HT1080 (cell line): Measurements from ENCODE around the gene PTPRD. TPM values are rescaled to one million over a fixed set of nuclear protein-coding genes. Genes with fewer than 3 reads are reported as not detected.
"Not testable (repeated sequence)": the region's sequence is repeated elsewhere in the genome, so short reads cannot be mapped to it uniquely, and the experiment has no call there.

Source experiments
- DNase-seq: peaks from one replicate; pipeline ENCODE4 v3.0.0-alpha.2; 2015; ENCODE audit warnings: low read depth
- total RNA-seq: library from RNA; depleted of rRNA; stranded (reverse); fragments of >200 nt; shearing (Covaris generic); gene quantifications from 2 replicates; pipeline ENCODE4 v1.2.3, GENCODE V29; 2014

PTPRD gene
- total RNA-seq, 1 experiment from 2014 or later = 9.6 TPM

- no peak for DNase-seq
These were observed 1410.5 kb downstream of the PTPRD start for GRCh38 chr9:9202276-9202675.

DNA sequence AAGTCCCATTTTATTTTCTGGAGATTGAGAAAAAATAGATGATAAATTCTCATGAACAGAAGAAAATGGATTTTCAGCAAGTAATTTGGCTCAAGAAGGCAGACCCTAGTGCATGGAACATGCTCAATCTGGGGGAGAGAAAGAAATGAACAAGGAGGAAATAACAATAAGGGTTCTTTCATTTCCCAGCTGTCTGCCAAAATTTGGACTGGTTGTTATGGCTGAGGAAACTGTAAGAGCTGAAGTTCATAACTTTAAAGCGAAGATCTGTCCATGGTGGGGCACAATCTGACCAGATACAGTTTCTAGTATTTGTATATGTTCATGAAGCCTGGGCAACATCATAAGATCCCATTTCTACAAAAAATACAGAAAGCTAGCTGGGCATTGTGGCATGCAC is 1426.7 kb downstream of the PTPRD start:
- no peak for DNase-seq

- no peak for DNase-seq
These were observed 1430.4 kb downstream of the PTPRD start for GRCh38 chr9:9182431-9182830.

GRCh38 chr9:9177081-9177480 is 1435.7 kb downstream of the PTPRD start:
- DNase-seq = no peak

DNA sequence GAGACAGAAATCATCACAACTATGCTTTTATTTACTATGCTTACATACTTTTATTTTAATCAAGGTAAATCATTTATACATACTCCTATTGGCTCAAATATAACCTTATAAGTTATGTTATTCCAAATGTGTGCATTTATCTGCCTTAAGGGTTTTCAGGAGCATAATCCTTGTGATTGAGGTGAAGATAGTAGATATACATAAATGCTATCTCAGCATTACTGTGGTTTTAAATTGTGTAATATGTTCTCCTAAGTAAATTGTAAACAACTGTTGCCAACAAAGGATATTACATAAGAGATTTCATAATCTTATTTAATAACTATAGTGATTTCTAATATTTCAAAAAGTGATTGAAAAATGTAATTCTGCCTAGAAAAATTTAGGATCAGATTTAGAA is 1438.4 kb downstream of the PTPRD start:
- no peak for DNase-seq

GRCh38 chr9:9173264-9173663 is 1439.5 kb downstream of the PTPRD start:
- DNase-seq = no peak

GRCh38 chr9:9170439-9171134 is 1442.2 kb downstream of the PTPRD start:
- no peak for DNase-seq

- DNase-seq = no peak
These were observed 1470.8 kb downstream of the PTPRD start for GRCh38 chr9:9142001-9142400.

- DNase-seq = no peak
These were observed 1479.3 kb downstream of the PTPRD start for GRCh38 chr9:9133526-9133925.

- DNase-seq = no peak
These were observed 1488.2 kb downstream of the PTPRD start for GRCh38 chr9:9124616-9125015.

GRCh38 chr9:9122230-9122875 is 1490.4 kb downstream of the PTPRD start:
- no peak for DNase-seq

DNA sequence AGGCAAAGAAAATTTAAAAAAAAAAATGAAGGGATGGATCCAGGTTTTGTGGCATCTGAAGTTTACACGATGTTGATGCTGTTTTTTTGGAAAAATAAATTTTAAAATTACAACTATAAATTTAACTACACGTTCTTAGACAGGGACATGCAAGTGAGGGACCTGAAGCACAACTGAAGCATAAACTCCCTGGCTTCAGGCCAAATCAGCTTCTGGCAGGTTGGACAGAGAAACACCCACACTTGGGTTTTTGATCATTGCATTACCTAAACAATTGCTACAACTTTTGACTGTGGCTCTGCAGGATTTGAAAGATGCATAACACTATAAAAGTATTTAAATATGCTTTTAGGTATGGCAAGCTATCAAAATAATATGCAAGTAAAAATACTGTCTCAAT is 1494.9 kb downstream of the PTPRD start:
- DNase-seq = no peak

- DNase-seq = no peak
These were observed 1500.6 kb downstream of the PTPRD start for GRCh38 chr9:9112001-9112720.

- no peak for DNase-seq
These were observed 1504.2 kb downstream of the PTPRD start for GRCh38 chr9:9108641-9109040.

DNA sequence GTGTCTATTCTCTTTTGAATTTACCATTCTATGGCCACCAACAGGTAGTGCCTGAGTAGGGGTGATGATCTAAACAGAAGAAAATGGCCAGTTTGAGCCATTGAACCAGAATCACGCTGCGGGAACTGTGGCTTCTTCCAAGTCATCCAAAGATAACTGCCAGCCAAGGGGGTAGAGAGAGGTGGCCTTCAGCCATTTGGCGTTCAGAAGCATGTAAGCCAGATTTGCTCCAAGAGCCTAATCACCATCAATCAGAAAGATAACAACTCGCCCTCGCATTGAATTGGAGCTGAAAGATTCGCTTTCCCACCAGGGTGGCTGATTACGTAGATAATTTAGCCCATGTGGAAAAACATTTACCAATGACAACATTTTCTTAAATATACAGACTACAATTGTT is 1510.5 kb downstream of the PTPRD start:
- DNase-seq = no peak

- no peak for DNase-seq
These were observed 1512.7 kb downstream of the PTPRD start for GRCh38 chr9:9100070-9100469.

DNA sequence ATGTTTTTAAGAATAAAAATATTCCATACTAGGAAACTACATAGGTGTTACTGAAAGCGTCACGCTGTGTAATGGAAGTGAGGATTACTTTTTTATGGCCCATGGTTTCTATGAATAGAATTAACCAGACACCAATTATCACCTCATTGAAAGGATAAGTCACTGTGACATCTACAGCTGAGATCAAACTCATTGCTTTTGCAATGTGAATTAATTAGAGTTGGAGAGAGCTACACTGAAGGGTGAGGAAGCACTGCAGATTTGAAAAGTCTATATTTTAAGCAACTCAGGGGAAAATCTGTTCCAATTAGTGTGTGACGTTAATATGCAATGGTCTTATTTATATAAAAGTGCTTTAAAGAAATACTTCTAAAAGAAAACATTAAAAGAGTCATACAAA is 1513.2 kb downstream of the PTPRD start:
- DNase-seq = no peak

GRCh38 chr9:9097254-9097653 is 1515.5 kb downstream of the PTPRD start:
- DNase-seq = not testable (repeated sequence)

DNA sequence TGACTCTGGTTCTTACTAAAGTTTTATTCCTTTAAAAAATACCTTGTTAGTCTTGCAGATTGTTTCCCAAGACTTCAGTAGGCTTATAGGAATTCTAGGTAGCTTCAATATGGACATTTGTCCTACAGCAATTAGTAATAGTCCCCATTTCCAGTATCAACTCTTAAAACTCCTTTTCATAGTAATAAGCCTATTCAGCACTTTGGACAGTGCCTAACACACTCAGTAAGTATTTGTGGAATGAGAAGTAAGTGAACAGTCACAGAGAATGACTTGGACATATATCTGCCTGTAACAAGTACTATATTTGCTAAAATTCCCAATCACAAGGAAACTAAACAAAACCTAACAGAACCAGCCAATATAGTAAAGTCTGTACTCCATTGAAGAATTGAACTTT is 1521.4 kb downstream of the PTPRD start:
- DNase-seq = no peak

- no peak for DNase-seq
These were observed 1533.3 kb downstream of the PTPRD start for GRCh38 chr9:9079473-9079872.

DNA sequence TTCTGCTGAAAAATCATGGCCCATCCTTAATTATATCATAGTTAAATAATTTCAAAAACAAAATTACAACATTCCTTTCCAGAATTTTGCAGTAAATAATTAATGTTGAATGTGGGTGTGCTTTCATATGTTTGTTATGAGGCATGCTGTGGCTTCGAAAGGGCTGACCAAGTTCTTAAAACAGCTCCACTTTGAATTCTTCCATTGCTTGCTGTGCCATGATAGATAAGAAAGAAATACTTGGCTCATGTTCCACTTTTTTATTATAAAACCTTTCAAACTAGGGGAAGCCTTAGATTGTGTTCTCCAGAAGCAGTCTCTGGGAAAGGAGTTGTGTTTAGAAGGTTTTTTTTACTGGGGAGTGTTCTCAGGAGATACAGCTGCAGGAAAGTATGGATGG is 1534.5 kb downstream of the PTPRD start:
- no peak for DNase-seq

- DNase-seq = no peak
These were observed 1551.2 kb downstream of the PTPRD start for GRCh38 chr9:9061627-9062026.
